Testis (tissue), 2 donors: Measurements from ENCODE around the gene KLK10.

Experiments
- POLR2A ChIP-seq: fragments of 450-650 bp; IDR thresholded peaks from one replicate; pipeline ENCODE4 v1.6.1; 2017; ENCODE audit warnings: antibody characterized with exemption, mild to moderate bottlenecking, moderate library complexity
- TF ChIP-seq, protein P1 (sequence below), 3 experiments: fragments of 450-650 bp in 2 of 3; fragments of 200-600 bp in 1 of 3; sonication (generic) in 1 of 3; IDR thresholded peaks; one replicate each; pipeline ENCODE4 v1.5.1; 2016 to 2019; ENCODE audit warnings: antibody characterized with exemption in 3 of 3, mild to moderate bottlenecking in 2 of 3, moderate library complexity in 1 of 3

- TF ChIP-seq, protein P1, sequence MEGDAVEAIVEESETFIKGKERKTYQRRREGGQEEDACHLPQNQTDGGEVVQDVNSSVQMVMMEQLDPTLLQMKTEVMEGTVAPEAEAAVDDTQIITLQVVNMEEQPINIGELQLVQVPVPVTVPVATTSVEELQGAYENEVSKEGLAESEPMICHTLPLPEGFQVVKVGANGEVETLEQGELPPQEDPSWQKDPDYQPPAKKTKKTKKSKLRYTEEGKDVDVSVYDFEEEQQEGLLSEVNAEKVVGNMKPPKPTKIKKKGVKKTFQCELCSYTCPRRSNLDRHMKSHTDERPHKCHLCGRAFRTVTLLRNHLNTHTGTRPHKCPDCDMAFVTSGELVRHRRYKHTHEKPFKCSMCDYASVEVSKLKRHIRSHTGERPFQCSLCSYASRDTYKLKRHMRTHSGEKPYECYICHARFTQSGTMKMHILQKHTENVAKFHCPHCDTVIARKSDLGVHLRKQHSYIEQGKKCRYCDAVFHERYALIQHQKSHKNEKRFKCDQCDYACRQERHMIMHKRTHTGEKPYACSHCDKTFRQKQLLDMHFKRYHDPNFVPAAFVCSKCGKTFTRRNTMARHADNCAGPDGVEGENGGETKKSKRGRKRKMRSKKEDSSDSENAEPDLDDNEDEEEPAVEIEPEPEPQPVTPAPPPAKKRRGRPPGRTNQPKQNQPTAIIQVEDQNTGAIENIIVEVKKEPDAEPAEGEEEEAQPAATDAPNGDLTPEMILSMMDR (IDR thresholded peaks at IDR 0.05) = no peak
- TF ChIP-seq POLR2A = no peak
These were observed 9.3 kb downstream of the KLK10 start for GRCh38 chr19:51010066-51010795.
